ENCODE measurements around the gene PGM5. TPM values are rescaled to one million over a fixed set of nuclear protein-coding genes. Genes with fewer than 3 reads are reported as not detected.

The PGM5 gene
- total and polyA plus RNA-seq, 2 donors from 2014 or later, result 16.3 to 53.1 TPM

DNA sequence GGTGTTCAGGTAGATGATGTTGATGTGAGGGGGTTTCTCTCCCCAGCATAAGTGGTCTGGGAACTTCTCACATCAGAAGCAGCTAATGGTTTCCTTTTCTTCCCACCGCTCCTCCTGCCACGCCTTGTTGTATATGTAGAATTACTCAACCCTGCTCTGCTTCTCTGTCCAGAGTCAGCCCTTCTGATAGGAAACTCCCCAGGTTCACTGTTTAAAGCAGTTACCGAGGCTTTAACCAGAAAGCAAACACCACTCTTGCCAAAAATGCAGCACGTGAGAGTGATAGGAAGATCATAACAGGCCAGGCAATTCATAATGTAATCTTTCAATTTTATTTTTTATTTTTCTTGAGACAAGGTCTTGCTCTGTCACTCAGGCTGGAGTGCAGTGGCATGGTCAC, 194.8 kb downstream of the PGM5 start:
- H3K36me3 ChIP-seq (ENCODE audit: control insufficient read depth in 2 of 3, insufficient read depth in 3 of 3, low read length in 3 of 3), result no peaks in the 10 kb centered on the region
- H3K4me3 ChIP-seq (ENCODE audit: low read length in 3 of 3), result no peak overlapping the region
- FAIRE-seq (no peak), DNase-seq (no peak)
- H3K4me1 ChIP-seq (ENCODE audit: control insufficient read depth in 2 of 3, insufficient read depth in 2 of 3, low read depth in 1 of 3, low read length in 3 of 3), result peaks cover 0 to 3% (median 3%) of the 10 kb centered on the region in 3 donors
- intact Hi-C loops (cut with DNase I), result no loop called here
- no peak overlapping the region for H3K27ac ChIP-seq (ENCODE audit: low read depth in 2 of 2, low read length in 2 of 2)
- no peak overlapping the region for H3K9ac ChIP-seq (ENCODE audit: low read length in 3 of 3)
- TF ChIP-seq, protein P1, sequence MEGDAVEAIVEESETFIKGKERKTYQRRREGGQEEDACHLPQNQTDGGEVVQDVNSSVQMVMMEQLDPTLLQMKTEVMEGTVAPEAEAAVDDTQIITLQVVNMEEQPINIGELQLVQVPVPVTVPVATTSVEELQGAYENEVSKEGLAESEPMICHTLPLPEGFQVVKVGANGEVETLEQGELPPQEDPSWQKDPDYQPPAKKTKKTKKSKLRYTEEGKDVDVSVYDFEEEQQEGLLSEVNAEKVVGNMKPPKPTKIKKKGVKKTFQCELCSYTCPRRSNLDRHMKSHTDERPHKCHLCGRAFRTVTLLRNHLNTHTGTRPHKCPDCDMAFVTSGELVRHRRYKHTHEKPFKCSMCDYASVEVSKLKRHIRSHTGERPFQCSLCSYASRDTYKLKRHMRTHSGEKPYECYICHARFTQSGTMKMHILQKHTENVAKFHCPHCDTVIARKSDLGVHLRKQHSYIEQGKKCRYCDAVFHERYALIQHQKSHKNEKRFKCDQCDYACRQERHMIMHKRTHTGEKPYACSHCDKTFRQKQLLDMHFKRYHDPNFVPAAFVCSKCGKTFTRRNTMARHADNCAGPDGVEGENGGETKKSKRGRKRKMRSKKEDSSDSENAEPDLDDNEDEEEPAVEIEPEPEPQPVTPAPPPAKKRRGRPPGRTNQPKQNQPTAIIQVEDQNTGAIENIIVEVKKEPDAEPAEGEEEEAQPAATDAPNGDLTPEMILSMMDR (IDR thresholded peaks at IDR 0.05; ENCODE audit: borderline replicate concordance, extremely low read depth, insufficient read depth), result no peak
- no peaks in the 10 kb centered on the region for H3K9me3 ChIP-seq (ENCODE audit: control insufficient read depth in 2 of 3, insufficient read depth in 1 of 3, low read length in 3 of 3)
- no peaks in the 10 kb centered on the region for H3K27me3 ChIP-seq (ENCODE audit: control insufficient read depth, insufficient read depth, low read length)

DNA sequence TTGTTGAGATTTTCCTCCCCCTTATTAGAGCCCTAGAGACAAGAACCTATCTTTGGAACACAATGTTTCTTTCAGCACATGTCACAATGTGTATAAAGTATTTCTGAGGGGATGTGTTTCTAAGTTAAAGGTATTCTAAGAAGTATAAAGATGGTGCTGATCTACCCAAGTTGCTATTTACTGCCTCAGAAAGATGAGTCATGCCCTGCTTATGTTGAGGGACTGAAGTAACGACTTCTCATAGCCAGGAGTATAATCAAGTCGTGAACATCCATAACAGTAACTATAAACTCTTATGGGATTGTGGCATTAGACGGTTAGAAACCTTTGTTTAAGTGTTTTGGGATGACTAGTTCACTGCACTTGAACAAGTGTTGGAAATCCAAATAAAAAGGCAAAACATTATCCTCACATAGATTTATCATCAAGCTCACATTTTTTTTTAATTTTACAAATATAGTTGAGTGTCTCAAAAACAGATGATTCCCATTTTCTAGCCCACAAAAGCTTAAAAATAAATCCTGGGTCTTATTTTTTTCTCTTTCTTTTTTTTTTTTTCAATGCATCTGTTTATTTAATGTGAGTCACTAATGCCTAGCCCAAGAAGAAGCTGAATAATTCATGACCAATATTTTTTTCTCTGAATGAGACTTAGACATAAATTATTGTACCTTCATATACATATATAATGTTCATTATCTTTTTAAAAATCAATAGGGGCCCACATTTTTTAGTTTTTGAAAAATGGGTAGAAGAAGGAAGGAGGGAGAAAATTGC, 196.5 kb downstream of the PGM5 start:
- DNase-seq (no peak), FAIRE-seq (no peak)
- H3K4me3 ChIP-seq (ENCODE audit: low read length in 3 of 3), result no peak overlapping the region
- intact Hi-C loops (cut with DNase I), result no loop called here
- H3K9me3 ChIP-seq (ENCODE audit: control insufficient read depth in 2 of 3, insufficient read depth in 1 of 3, low read length in 3 of 3), result no peaks in the 10 kb centered on the region
- TF ChIP-seq, protein P1 (IDR thresholded peaks at IDR 0.05; ENCODE audit: borderline replicate concordance, extremely low read depth, insufficient read depth), result no peak
- H3K4me1 ChIP-seq (ENCODE audit: control insufficient read depth in 2 of 3, insufficient read depth in 2 of 3, low read depth in 1 of 3, low read length in 3 of 3), result peaks cover 0 to 3% (median 0%) of the 10 kb centered on the region in 3 donors
- H3K27ac ChIP-seq (ENCODE audit: low read depth in 2 of 2, low read length in 2 of 2), result no peak overlapping the region
- no peaks in the 10 kb centered on the region for H3K36me3 ChIP-seq (ENCODE audit: control insufficient read depth in 2 of 3, insufficient read depth in 3 of 3, low read length in 3 of 3)
- no peaks in the 10 kb centered on the region for H3K27me3 ChIP-seq (ENCODE audit: control insufficient read depth, insufficient read depth, low read length)
- H3K9ac ChIP-seq (ENCODE audit: low read length in 3 of 3), result no peak overlapping the region

DNA sequence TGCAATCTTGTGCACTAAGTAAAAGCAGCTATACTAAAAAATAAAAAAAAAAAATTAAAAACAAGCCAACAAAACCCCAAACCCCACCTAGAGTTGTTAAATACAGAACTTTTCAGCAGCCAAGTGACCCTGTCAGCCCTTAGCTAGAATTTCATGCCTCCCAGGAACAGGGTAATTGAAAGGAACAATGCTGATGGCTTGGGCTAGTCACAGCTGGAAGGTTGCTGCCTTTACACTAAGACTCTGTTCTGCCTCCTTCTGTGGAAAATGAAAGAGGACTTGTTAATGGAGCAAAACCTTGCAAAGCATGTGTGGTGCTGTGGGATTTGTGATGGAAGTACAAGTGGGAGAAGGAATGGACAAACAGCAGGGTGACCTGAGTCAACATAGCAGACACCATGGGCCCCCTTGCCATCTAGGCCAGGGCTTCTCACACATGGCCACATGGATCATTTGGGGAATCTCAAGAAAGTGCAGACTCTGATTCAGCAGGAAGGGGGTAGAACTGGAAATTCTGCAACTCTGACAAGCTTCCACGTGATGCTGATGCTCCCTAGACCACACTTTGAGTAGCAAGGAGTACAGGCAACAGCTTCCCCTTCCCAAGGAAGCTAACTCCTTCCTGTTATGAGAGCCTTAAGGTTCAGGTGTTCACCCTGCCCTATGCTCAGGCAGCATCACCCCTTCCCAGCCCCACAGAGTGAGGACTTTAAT, 199.2 kb downstream of the PGM5 start:
- no peaks in the 10 kb centered on the region for H3K9me3 ChIP-seq (ENCODE audit: control insufficient read depth in 2 of 3, insufficient read depth in 1 of 3, low read length in 3 of 3)
- peaks cover 5 to 18% (median 7%) of the 10 kb centered on the region in 3 donors for H3K4me1 ChIP-seq (ENCODE audit: control insufficient read depth in 2 of 3, insufficient read depth in 2 of 3, low read depth in 1 of 3, low read length in 3 of 3)
- TF ChIP-seq, protein P1 (IDR thresholded peaks at IDR 0.05; ENCODE audit: borderline replicate concordance, extremely low read depth, insufficient read depth), result no peak
- H3K36me3 ChIP-seq (ENCODE audit: control insufficient read depth in 2 of 3, insufficient read depth in 3 of 3, low read length in 3 of 3), result no peaks in the 10 kb centered on the region
- DNase-seq, result peak in 1 of 5 donors; percentile 58
- H3K4me3 ChIP-seq (ENCODE audit: low read length in 3 of 3), result no peak overlapping the region
- FAIRE-seq, result no peak
- intact Hi-C loops (cut with DNase I), result no loop called here
- H3K27ac ChIP-seq (ENCODE audit: low read depth in 2 of 2, low read length in 2 of 2), result no peak overlapping the region
- H3K9ac ChIP-seq (ENCODE audit: low read length in 3 of 3), result no peak overlapping the region
- no peaks in the 10 kb centered on the region for H3K27me3 ChIP-seq (ENCODE audit: control insufficient read depth, insufficient read depth, low read length)

Data from kidney (tissue), 14 donors.